ENCODE measurements around the gene RAB20. TPM values are rescaled to one million over a fixed set of nuclear protein-coding genes. Genes with fewer than 3 reads are reported as not detected.

The RAB20 gene
- total RNA-seq, 1 experiment from 2014 or later = 12.3 TPM

DNA sequence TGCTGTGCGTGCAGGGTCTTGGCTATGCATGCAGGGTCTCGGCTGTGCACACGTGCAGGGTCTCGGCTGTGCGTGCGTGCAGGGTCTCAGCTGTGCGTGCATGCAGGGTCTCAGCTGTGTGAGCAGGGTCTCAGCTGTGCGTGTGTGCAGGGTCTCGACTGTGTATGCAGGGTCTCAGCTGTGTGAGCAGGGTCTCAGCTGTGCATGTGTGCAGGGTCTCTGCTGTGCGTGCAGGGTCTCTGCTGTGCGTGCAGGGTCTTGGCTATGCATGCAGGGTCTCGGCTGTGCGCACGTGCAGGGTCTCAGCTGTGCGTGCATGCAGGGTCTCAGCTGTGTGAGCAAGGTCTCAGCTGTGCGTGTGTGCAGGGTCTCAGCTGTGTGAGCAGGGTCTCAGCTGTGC is 42.5 kb downstream of the RAB20 start:
- Histone ChIP-seq H3K9ac (ENCODE audit: extremely low read depth, insufficient read length, low read length) (no peak overlapping the region), H3K79me1 (ENCODE audit: insufficient read depth, low read depth, low read length, poor library complexity, severe bottlenecking) (no peaks in the 10 kb centered on the region), H2BK12ac (ENCODE audit: insufficient read length, low read depth, low read length) (no peak overlapping the region), H3K4me2 (ENCODE audit: insufficient read depth, insufficient read length, low read length) (no peak overlapping the region), H3K56ac (ENCODE audit: insufficient read length, low read depth, low read length) (no peak overlapping the region), H4K91ac (ENCODE audit: insufficient read length, low read depth, low read length) (no peak overlapping the region), H4K20me1 (ENCODE audit: control insufficient read depth, insufficient read depth, insufficient read length) (no peaks in the 10 kb centered on the region), H3K14ac (ENCODE audit: insufficient read depth, low read length) (no peak overlapping the region; the same call in 1 of the 2 replicates), H3K18ac (ENCODE audit: insufficient read length, low read depth, low read length) (no peak overlapping the region), H3K27me3 (ENCODE audit: insufficient read depth, low read length) (no peaks in the 10 kb centered on the region), H4K8ac (replicated peaks; ENCODE audit: insufficient read length, low read depth, low read length) (no peak overlapping the region), H2BK120ac (ENCODE audit: low read depth, low read length, poor library complexity, severe bottlenecking) (no peak overlapping the region), H4K5ac (ENCODE audit: insufficient read length, low read depth, low read length) (no peak overlapping the region), H3K23ac (ENCODE audit: insufficient read length, low read depth, low read length) (no peak overlapping the region), H3T11ph (ENCODE audit: low read length) (no peak overlapping the region), H3K79me2 (ENCODE audit: insufficient read depth, low read length) (no peaks in the 10 kb centered on the region; the same call in 1 of the 2 replicates), H3K27ac (ENCODE audit: insufficient read length, low read depth, low read length) (no peak overlapping the region), H3K23me2 (ENCODE audit: insufficient read length, low read depth, low read length, poor library complexity, severe bottlenecking) (no peaks in the 10 kb centered on the region), H3K9me3 (ENCODE audit: control insufficient read depth, low read depth, low read length) (no peaks in the 10 kb centered on the region), H2AFZ (ENCODE audit: low read length) (no peak overlapping the region), H2BK5ac (ENCODE audit: insufficient read length, low read length) (no peak overlapping the region), H2BK15ac (ENCODE audit: low read depth, low read length) (no peak overlapping the region), H3K4ac (ENCODE audit: low read depth, low read length) (no peak overlapping the region), H2BK20ac (ENCODE audit: low read depth, low read length, poor library complexity, severe bottlenecking) (no peak overlapping the region), H3K4me1 (ENCODE audit: insufficient read depth, low read length) (no peaks in the 10 kb centered on the region), H2AK5ac (ENCODE audit: insufficient read length, low read length) (no peak overlapping the region)
- H3K4me3 Mint-ChIP-seq = no peak overlapping the region
- peak overlapping the region in 1 of 3 experiments; percentile 87; a peak in 2 of 7 replicates for H3K27ac Mint-ChIP-seq
- peaks cover 2 to 8% of the 10 kb centered on the region in 2 experiments; a peak in 2 of 4 replicates for H3K4me1 Mint-ChIP-seq
- WGBS (ENCODE audit: extremely low coverage, insufficient read length, low lambda C conversion rate) = no CpG with 5 or more reads among the region's 16 CpGs
- no peaks in the 10 kb centered on the region for H3K27me3 Mint-ChIP-seq (ENCODE audit: low read depth)
- TF ChIP-seq, protein P1, sequence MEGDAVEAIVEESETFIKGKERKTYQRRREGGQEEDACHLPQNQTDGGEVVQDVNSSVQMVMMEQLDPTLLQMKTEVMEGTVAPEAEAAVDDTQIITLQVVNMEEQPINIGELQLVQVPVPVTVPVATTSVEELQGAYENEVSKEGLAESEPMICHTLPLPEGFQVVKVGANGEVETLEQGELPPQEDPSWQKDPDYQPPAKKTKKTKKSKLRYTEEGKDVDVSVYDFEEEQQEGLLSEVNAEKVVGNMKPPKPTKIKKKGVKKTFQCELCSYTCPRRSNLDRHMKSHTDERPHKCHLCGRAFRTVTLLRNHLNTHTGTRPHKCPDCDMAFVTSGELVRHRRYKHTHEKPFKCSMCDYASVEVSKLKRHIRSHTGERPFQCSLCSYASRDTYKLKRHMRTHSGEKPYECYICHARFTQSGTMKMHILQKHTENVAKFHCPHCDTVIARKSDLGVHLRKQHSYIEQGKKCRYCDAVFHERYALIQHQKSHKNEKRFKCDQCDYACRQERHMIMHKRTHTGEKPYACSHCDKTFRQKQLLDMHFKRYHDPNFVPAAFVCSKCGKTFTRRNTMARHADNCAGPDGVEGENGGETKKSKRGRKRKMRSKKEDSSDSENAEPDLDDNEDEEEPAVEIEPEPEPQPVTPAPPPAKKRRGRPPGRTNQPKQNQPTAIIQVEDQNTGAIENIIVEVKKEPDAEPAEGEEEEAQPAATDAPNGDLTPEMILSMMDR (conservative IDR thresholded peaks at IDR 0.05) = no peak
- no peak for DNase-seq
- peaks cover 0 to 21% (median 4%) of the 10 kb centered on the region in 3 experiments; a peak in 3 of 7 replicates for H3K36me3 Mint-ChIP-seq (ENCODE audit: insufficient read depth in 1 of 3, low read depth in 3 of 3)
- no peaks in the 10 kb centered on the region for H3K9me3 Mint-ChIP-seq
